GM19397 (cell line): ENCODE data around the gene AMBP.

Experiments used
- ATAC-seq: cut with Tn5 transposase; IDR thresholded peaks from one replicate; pipeline ENCODE4 v1.9.1; 2021; ENCODE audit warnings: mild to moderate bottlenecking, moderate library complexity; ENCODE audit not compliant: unreplicated experiment

AMBP gene

DNA sequence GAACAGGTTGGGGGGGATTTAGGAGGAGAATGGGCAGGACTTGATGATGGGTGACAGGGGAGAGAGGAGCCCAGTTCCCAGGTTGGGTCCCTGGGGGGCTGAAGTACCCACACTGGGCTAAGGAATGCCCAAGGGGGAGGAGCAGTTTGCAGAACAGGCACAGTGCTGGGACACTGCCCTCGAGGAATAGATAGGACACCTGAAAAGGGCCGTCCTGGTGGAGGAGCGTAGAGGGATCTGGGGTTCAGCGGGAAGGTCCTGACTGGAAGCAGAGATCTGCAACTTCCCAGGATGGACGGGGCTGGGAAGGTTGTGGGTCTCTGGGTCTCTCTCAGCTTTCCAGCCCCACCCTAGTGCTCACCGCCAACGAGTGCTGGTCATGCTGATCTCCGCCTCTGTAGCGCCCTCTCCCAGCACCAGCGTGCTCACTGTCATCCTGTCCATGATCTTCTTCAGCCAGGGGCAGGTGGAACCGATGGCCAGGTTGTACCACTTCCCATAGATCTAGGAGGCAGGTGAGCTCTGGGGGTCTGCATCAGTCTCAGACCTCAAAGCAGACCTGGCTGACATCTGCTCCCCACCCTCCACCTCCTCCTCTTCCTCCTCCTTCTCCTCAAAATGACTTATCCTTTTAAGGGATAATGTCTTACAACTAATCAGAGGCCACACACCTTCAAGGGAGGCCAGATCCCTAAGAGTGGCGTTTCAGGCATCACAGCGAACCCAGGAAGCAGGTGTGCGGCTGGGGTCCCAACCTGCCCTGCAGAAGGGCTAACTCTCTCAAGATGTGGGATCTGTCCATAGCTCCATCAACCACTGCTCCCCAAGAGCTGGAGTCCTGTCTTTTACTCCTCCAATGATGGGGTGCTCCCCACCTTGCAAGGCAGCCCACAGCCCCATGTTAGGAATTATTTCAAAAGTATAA, 1.6 kb downstream of the AMBP start:
- ATAC-seq: no peak

GRCh38 chr9:114075602-114076001, 2.5 kb downstream of the AMBP start:
- no peak for ATAC-seq

- no peak for ATAC-seq
Observed at GRCh38 chr9:114072184-114073140, 5.6 kb downstream of the AMBP start.

GRCh38 chr9:114071197-114071795, 6.8 kb downstream of the AMBP start:
- ATAC-seq: no peak

DNA sequence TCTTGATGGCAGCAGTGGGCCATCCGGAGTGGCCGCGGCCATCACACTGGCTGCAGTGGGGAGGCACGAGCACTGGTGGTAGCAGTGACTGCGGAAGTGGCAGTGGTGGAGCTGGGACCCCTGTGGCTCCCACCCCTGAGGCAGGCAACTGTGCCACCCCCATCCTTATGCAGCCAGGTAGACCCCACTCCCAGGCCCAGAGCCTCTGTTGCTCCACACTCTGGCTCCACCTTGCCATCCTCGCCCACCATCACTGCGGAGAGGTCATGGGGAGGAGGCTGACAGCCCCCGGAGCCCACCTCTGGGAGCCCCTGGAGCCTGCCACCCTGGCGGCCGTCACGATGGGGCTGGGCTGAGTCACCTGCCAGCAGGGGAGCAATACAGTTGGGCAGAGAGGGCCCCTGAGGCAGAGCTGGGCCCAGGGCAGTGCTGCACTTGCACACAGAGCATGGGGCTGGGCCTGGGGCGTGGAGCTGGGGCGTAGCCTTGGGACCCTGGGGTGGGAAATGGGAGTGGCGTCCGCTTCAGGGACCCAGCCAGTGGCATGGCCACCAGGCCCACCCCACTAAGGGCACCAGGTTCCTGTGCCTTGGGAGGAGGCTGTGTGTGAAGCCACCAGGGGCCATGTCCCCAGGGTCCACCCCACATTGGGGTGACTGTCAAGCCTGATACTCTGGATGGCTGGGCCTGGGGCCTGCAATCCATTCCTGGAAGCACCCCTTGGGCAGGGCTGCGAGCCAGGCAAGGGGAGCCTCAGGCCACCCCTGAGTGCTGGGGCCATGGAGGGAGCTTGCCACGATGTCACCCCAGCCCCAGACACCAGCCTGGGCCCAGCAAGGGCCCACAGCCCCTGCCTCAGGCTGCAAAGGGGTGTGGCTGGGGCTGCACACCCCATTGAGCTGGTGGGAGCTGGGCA, 7.7 kb downstream of the AMBP start:
- no peak for ATAC-seq

GRCh38 chr9:114069476-114070187, 8.5 kb downstream of the AMBP start:
- no peak for ATAC-seq

- no peak for ATAC-seq
Observed at GRCh38 chr9:114065304-114065703, 12.8 kb downstream of the AMBP start.

GRCh38 chr9:114061830-114062474, 16.1 kb downstream of the AMBP start:
- no peak for ATAC-seq

DNA sequence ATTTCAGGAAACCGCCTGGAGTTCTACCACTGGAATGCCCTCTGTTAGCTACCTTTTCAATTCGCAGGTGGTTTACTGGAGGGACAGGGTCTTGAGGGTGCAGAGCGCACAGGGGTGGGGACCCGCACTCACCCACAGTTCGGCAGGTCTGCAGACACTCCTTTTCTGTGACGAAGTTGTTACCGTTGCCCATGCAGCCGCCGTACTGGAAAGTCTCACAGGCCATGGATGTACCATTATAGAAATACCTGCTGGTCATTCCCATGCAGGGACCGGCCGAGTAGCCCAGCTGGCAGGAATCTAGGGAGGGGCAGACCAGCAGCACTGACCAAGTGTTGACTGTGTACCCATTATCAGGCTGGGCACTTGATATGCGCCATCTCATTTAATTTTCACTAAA, 16.8 kb downstream of the AMBP start:
- no peak for ATAC-seq

- no peak for ATAC-seq
Observed at GRCh38 chr9:114060711-114061110, 17.4 kb downstream of the AMBP start.

- no peak for ATAC-seq
Observed at GRCh38 chr9:114060070-114060469, 18.0 kb downstream of the AMBP start.

GRCh38 chr9:114059047-114059803, 18.9 kb downstream of the AMBP start:
- ATAC-seq: no peak

DNA sequence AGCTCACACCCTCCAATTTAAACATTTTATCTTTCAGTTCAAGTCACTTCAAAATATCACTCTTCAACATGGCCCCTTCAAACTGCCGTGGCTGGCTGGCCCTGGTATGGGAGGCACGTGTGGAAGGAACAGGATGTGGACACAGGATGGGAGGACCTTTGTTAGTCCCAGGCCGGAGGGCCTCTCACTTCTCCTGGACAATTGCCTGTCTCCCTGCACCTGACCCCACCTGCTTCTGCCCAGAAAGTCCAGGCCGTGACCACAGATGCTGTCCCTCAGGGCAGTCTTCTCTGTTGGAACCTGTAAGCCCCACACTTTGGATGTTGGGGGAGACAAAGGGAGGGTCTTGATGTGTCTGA, 19.4 kb downstream of the AMBP start:
- no peak for ATAC-seq

DNA sequence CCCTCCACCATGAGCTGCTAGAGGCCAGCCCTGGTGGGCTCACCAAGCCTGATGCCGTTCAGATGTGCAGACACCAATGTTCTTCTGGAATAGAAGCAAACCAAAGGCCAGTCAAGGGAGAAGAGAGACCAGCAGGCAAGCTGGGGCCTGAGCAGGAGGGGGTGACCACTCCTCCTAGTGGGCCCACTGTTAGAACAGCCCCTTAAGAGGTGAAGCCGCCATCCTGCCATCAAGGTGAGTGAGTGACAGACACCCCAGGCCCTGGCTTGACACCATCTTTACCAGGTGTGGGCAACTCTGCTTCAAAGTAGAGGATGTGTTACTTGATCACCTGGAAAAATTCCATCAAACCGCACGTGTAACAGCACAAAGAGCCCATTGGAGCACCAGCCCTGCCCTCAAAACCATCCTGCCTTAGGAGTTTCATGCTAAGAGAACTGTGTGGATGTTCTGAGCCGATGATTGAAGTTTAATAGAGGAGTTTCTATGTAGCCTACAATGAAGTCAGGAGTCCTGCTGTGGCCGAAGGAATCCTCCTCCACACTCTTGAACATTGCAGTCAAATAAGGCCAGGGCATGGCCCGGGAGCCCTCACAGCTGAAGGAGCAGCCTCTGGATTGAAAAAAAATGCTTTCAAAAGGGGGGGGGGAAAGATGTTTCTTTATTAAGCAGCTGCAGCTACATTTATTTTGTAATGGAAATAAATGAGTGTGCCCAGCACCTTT, 20.8 kb downstream of the AMBP start:
- no peak for ATAC-seq

GRCh38 chr9:114056527-114056926, 21.6 kb downstream of the AMBP start:
- ATAC-seq: no peak

DNA sequence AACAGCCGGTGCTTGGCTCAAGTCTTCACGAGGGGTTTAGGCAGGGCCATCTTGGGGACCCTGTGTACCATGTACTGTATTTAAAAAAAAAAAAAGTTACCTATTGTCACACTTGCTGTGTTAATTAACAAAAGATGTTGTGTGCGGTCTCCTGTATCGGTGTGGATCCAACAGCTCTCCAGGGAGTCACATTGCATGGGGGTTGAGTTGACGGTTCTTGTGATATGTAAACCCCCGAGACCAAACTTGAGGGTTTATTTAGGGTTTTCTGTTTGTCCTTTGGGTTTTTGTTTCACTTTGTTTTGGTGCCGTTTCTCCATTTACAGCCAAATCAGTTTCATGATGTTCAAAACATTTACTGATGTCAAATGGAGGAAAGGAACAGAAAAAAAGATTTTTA, 22.2 kb downstream of the AMBP start:
- ATAC-seq: no peak

GRCh38 chr9:114055061-114055460, 23.0 kb downstream of the AMBP start:
- ATAC-seq: no peak

DNA sequence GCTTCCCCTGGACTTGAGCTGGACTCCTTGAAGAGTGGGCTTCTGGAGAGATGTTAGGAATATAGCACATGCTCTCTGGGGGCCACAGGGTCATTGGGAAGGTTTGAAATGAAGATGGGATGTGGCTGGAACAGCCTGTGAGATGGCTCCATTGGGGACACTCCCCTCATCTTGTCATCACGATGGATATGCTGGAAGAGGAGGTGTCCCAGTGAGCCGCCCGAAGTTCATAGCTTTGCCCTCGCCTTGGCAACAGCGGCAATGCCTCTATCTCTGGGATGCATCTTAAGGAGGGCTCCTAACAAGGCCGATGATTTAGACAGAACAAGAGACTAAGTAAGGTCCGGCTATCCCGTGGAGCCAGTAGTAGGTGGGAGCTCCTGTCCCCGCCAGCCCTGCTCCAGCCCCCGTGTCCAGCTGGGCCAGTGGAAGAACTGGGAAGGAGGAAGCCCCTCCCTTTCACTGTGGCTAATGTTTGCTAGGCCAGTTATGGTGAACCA, 23.9 kb downstream of the AMBP start:
- ATAC-seq: no peak
